HG03175 (cell line): Measurements from ENCODE around the gene FXYD6.
A peak's percentile ranks its signal among the peaks of the same experiment; 100 is the strongest.

Experiments
- ATAC-seq: cut with Tn5 transposase; IDR thresholded peaks from one replicate; pipeline ENCODE4 v1.9.1; 2021; ENCODE audit warnings: mild to moderate bottlenecking, moderate library complexity; ENCODE audit not compliant: unreplicated experiment

Gene FXYD6

DNA sequence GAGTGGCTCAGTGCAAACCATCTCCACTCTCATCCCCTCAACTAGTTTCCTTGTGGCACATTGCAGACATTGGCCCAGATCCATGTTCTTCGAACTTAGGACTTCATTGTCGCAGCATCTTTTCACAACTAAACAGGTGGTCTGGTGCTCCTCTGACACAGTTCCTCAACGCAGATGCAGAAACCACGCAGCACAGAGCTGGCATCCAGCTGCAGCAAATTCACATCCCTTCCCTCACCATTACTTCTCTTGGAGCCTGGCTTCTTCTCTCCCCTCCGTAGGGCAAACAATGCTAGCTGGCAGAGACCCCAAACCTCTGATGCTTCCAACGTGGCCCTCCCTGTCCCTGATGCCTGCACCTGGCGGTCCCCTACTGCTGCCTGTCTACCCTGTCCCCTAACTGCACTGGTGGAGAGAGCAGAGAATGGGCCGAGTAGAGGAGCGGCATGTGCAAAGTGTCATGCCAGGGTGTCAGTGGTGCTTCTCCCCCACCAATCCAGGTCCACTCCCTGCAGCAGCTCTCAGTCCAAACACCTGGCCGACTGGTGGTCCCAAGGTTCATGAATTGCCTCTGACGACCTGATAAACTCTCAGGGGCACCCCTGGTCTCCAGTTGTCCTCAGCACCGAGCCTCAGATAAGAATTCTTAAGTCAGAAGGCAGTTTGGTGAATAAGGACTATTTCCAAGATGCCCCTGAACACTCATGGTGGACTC lies 34.6 kb upstream of the FXYD6 start:
- no peak for ATAC-seq

DNA sequence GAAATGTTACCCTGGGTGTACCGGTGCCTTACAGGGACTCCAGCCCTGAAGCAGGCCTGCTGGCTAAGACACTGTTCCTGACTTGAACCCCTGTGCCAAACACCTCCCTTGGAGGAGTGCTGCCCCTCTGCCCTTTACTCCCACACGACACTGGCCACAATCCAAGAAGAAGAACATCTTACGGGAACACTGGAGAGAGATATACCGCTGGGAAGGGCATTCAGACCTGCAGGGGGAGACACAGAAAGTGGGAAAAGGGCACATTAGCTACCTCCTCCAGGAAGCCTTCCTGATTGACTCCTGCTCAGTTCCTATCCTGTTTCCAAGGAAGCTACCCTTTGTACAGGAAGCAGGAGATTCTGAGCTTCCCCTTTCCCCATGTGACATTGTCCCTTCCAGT lies 34.1 kb upstream of the FXYD6 start:
- no peak for ATAC-seq

DNA sequence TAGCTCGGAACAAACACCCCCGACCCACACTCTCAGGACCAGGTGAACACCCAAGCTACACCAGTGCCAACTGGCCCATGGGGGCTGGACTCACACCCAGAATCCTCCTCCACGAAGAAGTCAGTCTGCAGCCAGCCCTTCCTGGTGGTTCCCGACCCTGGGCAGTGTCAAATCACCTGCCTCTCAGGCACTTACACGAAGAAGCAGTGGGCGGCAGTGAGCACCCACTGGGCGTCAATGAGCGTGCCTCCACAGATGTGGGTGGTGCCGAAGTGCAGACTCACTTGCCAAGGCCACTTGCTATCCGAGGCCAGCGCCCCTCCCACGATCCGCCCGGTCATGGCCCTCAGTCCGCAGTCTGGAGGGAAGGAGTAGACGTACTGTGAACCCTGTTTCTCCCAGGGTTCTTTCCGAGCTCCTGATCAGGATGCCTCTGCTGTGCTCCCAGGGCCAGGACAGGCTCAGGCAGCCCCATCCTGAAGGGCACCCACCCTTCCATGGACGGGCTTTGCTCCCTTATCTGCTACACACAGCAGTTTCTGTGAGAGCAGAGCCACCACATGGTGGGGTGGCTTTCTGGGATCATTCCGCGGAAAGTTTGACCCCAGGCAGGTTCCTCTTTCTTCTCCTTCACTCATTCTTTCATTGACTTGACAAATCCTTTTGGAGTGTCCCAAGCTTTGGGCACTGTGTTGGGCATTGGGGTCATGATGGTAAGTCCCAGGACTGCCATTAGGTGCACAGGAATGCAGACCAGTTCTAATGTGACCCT lies 33.3 kb upstream of the FXYD6 start:
- no peak for ATAC-seq

DNA sequence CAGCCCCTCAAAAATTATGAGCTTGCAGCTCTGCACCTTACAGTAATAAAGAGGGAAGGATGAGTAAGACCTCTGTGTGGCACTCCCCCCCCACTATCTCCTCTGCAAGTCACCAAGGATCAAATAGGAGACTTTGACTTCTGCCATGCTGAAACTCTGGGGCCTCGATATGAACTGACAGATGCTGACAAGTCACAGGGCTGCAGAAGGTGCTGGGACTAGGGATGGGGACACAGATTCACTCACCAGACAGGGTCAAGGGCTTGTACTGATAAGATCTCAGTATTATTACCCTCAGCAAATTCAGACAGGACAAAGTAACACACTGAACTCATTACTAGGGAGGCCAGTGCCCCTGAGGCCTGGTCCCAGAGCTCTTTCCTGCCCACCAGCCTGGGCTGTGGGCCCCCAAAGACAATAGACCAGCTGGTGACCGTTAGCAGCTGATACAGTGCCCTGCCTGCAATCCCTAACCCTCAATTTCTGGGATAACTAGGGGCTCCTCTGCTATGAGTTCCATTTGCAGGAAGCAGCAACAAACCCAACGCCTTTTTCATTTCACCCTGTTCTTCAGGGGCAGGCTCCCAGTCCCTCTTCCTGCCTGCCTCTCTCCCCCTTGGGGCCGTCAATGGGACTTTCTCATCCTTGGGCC lies 32.6 kb upstream of the FXYD6 start:
- ATAC-seq = no peak

DNA sequence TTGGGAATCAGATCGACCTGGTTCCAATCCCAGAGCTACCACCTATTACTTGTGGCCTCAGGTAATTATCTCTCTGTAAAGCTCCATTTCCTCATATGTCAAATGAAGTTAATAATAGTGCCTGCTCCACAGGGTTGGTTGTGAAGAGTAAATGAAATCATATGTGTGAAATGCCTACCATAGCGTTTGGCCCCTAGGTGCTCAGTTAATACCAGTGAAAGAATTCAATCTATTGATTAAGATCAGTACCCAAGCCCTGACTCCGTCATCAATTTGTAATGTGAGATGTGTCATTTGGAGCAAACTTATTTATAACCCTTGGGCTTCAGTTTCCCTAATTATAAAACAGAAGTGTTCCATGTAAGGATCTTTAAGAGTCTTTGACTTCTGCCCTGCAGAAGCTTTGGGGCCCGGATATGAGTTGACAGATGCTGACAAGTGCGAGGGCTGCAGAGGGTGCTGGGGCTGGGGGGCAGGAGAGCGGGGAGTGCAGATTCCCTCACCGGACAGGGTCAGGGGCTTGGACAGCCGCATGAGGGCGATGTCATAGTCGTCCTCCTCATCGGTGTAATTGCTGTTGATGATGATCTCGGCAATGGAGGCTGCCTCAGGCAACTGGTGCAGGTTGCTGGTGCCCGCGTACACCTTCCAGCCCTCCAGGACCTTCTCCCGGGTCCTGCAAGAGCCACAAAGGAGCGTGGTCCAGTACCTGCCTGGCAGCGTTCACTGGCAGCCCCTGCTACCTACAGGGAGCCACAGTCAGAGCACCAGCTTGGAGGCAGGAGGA lies 31.8 kb upstream of the FXYD6 start:
- ATAC-seq = no peak

DNA sequence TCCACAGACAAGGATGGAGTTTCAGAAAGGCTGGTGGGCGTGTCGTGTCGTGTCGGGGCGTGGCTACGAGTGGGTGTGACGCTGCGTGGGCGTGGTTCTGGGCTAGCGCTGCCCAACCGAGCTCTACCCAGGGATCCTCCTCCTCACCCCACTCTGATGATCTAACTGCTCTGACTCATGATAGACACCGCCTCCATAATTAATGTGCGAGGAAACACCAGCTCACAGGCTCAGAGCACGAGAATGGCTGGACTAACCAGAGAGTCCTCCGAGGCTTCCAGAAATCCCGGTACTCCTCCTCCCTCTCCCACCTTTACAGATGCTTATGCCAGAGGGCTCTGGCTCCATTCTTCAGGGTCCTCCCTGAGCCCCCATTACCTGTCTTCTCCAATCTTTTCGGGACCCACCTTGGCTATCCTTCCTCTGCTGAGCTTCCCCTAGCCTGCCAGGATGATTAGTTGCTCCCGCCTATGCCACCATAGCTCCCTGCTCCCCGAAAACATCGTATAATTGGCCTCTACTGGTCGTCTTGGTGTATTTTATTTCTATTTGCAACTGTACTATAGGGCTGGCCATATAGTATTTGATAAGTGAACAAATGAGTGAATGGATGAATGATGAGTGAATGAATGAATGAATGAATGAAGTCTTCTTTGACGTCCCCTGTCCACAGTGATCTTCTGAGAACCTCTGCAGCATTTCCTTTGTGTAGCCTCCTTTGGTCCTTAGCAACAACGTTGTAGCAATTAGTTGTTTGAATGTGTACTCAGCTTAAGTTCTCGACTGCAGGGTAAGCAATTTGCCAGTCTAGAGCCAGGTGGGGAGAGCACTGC lies 31.0 kb upstream of the FXYD6 start:
- peak; percentile 53 for ATAC-seq

DNA sequence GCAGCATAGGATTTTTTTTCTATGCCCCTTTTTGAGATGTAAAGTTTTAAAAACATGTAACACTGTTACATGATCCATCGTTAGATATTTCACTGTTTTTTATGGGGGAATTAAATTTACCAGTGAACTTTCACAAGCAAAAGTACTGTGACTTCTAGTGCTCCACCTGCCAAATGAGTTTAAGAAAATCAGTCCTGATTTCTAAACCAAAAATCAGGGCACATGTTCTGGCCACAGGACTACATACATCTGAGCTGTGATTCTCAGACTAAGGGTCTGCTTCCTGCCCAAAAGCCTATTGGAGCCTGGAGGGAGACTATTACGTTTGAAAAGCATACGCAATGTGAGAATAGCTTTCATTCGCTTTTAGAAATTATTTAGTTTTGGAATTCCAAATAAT lies 30.3 kb upstream of the FXYD6 start:
- no peak for ATAC-seq

DNA sequence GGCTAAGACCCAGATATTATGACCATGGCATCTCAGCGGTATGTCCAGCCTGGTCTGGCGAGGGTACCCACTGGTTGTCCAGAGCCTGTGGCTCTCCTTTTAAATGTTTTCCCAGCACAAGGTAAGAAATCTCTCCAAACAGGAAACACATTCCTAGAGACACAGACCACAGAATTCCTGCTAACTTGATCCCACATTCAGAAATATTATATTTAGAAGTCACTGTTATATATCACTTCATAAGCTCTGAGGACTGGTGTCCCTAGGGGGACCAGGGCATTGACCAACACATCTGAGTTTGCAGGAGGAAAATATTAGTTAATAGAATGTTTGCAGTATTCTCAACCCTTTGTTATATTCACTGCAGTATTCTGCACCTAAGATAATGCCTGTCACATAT lies 29.7 kb upstream of the FXYD6 start:
- ATAC-seq = no peak

DNA sequence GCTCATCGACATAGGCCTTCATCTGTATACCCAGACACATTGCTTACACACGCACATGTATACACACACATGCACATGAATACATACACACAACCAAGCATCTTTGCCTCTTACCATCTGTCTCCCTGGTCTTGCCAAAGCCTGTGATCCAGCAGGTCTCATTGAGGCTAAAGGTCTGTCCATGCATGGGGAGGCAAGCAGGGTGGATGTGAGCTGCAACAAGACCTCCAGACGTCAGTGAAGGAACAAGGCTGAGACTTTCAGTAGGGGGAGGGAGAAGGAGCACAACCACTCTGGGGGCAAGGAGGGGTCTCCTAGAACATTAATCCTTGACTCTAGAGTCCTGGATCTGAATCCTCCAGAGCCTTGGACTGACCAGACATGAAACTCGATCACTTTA lies 29.1 kb upstream of the FXYD6 start:
- no peak for ATAC-seq

DNA sequence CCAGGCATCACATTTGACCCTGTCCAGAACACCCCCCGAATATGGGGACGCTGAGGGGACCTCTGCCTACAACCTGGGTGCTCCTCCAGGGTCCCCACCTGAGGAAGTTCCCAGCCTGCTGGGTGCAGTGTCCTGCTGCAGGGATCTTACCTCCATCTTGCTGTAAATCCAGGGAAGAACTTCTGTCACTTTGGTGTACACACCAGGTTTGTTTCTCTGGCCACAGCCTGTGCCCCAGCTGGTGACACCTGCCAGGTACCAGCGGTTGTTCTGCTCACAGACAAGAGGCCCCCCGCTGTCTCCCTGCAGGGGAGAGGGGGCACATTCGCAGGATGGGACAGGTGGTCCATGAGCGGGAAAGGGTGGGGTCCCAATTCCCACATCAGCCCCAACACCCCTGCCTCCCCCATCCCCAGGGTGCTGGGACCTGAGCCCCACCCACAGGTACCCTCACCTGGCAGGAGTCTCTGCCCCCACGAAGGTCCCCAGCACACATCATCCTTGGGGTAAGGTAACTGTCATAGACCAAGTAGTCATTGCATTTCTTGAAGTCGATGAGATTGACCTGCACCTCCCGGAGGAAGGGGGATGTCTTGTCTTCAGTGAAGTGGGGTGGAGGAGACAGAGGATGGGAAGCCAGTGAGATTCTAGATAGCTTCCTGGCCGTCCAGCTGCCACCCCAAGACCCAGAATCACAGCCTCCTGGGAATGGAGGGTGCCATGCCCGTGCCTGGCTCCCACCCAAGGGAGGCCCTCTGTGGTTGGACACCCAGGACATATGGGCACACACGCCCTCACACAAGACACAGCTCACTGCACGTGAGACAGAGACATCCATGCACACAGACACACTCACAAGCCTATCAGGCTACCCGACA lies 27.3 kb upstream of the FXYD6 start:
- ATAC-seq = no peak

DNA sequence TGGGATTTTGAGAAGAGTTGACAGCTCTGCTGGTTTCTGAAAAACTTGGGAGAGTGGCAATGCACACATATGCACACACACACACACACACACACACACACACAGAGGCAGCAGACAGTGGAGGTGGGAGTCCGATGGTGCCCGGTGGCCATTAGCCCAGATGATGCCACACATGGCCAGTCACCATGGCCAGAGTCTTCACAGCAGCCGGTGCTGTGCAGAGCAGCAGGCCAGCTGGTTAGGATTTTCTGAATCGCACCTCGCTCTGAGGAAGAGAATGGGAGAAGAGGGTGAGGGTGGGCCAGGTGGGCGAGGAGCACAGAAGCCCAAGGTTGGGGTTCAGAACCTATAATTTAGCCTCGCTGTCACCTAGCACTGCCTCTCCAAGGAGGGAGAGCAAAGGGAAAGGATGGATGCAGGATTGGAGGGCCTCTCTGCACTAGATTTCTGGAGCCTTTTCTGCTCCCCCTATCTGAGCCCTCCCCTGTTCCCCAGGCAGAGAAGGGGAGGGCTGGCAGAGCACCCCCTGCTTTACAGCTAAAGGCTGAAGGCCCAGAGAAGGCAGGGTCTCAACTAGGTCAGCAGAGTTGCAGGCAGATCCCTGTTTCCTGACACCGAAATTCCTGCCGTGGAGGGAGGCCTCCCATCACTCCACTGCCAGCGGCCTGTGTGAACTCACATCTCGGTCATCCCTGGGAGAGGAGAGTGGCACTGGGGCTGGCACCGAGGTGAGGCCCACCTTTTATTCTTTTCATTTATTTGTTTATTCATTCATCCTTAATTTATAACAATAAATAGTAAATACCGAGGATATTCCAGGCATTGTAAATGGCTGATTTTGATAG lies 25.8 kb upstream of the FXYD6 start:
- no peak for ATAC-seq

DNA sequence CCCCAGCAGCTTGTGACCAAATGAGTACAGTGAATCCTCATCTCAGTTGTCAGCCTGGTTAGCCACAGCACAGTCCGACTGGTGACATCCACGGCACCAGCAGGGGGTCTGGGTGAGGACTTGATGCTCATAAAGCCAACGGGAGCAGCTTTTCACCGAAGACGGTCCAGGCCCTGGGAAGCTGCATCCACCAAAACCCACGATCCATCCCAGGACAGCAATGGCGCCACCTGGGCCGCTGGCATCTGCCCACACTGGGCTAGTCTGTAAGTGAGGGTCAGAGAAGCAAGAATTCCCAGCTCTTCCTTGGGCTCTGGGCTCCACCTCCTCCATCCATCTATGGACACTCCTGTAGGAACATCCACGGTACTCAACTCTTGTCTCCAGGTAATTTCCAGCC lies 25.1 kb upstream of the FXYD6 start:
- no peak for ATAC-seq

DNA sequence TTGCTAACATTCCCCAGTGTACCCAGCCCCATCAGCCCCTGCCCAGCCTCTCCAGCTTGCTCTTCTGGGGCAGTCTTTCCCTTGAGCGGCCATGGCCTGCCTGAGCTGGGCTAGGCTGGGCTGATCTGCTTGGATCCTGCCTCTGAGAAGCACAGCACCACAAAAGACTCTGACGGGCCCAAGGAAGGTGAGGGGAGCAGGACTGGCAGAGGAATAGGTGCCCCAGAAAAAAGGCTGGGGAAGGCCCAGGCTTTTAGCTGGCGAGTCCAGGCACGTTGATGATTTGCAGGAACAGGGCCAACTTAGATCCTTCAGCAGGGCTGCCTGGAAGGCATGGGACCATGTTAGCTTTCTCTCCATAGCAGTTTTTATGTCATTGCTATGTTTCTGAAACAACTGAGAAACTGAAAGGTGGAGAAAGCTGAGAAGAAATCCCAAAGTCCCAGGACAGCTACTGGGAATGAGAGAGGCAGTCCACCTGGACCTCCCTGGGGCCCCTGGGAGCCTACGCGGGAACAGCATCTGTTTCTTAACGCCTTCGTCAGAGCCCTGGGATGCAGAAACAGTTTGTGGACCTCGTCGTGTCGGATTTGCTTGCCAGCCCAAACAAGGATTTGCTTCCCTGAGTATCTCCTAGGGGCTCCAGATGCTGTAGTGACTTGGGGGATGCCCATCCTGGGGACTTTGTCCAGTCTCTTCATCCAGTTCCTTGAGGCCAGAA lies 24.4 kb upstream of the FXYD6 start:
- peak; percentile 7 for ATAC-seq

DNA sequence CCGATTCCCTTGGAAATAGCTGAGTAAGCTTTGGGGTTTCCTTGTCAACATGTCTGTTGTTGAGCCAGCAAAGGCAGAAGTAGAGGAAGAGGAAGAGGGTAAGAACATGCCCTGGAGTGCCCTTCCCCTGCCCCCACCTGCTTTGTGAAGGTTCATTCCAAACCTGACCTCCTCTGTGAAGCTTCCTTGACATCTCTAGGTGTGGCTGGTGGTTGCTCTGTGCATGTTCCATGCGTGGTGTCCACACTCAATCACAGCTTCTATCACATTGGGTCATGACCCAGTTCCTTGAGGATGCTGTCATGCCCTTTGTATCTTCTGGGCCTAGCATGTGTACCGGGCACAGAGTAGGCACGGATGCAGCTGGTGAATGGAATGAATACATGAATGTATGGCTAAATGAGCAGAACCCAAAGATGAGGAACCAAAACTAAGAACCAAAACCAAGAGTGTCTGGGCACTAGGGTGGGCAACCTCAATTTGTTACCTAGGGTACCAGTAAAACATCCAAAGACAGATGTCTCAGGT lies 23.7 kb upstream of the FXYD6 start:
- peak; percentile 72 for ATAC-seq

DNA sequence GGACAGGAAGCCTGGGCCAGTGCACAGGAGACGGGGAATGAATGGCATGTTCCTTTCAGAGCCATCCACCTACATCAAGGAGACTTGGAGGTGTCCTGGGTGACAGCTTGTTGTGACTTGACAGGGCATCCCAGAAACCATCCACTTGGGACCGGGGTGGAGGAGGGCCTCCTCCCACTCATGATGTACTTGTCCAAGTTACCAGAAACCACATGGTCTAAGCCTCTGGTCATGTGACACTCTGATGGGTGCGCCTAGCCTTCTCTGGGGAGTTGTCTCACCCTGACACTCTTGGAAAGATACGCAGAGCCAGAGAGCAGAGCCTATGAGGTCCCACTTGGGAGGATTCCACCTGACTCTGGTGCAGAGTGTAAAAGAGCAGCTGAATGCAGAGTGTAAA lies 21.6 kb upstream of the FXYD6 start:
- ATAC-seq = no peak

DNA sequence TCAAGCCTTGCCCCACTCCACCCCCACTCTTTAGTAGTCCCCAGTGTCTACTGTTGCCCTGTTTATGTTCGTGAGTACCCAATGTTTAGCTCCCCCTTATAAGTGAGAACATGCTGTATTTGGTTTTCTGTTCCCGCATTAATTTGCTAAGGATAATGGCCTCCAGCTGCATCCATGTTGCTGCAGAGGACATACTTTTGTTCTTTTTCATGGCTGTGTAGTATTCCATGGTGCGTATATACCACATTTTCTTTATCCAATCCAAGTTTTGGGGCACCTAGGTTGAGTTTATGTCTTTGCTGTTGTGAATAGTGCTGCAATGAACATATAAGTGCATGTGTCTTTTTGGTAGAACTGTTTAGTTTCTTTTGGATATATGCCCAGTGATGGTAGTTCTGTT lies 16.2 kb upstream of the FXYD6 start:
- ATAC-seq = no peak

DNA sequence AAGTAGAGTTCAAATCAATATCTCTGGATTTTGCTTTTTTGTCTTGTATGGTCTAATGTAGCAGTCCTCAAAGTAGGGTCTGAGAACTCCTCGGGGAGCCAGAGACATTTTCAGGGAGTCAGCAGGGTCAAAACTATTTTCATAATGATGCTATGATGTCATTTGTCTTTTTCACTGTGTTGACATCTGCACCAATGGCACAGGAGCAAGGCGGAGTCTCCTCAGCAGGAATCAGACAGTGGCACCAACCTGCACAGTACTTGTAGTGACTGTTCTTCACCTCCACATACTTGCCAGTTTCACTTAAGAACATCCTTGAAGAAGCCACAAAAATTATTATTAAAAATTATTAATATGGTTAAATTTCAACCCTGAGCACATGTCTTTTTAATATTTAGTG lies 14.9 kb upstream of the FXYD6 start:
- no peak for ATAC-seq

DNA sequence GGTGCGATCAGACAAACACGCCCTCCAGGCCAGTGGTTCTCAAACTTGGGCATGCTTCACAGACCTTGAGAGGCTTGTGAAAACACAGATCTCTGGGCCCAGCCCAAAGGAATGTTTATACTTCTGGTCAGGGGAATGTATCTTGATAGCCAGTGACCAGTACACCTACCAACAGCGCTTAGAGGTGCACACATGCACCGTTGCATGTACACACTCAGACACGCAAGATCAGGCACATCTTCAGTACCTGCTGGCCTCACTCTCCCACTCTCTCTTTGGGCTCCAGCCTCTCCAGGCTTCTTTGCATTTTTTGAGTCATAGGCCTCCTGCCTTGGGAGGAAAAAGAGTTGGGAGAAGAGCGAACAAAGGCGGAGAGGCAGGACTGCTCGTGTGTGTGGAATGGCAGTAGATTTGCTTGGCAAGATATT lies 11.7 kb upstream of the FXYD6 start:
- no peak for ATAC-seq
